HCEC 1CT (cell line): Measurements from ENCODE around the gene COL6A1.
"Not testable (repeated sequence)": the region's sequence is repeated elsewhere in the genome, so short reads cannot be mapped to it uniquely, and the experiment has no call there.

Experiments
- DNase-seq: peaks from one replicate; pipeline ENCODE4 v3.0.0-alpha.2; 2017

COL6A1 gene

DNA sequence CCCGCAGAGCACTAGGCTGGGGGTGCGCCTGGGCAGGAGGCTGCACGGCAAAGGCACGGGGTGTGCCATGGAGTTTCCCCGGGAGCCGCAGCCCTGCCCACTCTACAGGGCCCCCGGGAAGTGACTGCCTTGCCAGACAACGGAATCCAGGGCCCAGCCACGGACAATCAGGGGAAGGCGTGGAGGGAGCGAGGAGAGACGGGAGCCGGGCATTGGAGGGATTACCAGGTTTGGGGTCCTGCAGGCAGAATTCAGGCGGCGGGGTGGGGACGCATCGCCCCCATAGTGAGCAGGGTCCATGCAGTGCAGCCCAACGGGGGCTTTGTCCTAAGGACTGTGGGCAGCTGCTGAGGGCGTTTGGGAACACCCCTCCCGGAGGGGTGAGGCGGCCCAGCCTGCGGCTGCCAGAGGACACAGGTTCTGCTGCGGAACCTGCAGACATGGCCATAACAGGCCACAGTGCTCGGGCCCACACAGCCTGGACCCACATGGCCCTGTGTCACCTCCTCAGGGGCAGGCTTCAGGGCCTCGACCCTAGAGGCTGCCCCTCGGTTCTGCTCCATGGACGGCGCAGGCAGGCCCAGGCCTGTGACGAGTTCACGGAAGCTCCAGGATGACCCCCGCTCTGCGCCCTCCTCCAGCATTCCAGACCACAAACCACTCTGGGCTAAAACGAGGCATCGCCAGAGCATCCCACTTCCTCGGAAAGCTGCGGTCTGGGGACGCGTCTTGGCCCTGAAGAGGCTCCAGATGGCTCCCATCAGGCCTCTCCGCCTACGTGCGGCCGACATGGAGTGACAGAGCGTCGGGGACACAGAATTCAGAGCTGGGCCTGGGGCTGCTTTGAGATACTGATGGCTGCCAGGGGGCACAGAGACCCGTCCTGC is 54.5 kb downstream of the COL6A1 start:
- DNase-seq: no peak

- no peak for DNase-seq
Measured at GRCh38 chr21:46036696-46037330, 55.2 kb downstream of the COL6A1 start.

DNA sequence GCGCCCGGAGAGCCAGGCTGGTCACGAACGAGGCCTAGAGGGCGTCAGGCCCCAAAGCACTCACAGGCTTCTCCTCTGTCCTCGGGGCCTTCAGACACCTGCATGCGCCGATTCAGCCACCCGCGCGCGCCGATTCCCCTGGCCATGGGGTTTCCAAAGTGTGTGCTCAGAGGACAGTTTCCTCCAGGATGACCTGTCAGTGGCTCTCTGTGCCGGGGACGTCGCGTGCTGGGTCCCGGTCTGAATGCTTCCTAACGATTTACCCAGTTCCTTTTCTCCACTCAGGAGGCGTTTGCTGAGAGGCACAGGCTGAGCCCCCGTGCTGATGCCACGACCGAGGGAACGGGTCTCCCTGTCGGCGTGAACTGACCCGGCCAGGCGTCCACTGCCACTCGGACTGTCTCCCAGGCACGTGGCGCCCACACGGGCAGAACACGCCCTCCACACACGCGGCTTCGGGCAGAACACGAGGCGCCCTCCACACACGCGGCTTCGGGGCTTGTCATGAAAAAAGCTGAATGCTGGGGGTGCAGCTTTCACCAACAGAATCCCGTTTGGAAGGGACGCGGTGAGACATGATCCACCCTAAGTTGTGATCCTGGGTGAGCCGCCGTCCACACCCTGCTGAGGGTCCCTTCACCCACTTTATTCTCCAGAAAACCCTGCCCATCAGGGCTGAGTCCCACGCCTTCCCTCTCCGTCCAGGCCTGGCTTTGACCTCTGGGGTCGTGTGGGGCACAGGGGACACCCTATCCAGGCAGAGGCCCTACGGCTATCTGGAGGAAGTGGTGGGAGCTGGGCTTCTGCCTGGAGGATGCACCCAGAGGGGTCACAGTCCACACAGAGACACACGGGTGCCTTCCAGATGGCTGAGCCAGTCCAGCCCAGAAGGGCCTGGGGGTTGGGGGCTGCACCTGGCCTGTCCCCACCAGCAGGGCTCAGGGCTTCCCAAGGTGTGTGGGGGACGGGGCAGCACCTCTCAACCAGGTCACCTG is 56.1 kb downstream of the COL6A1 start:
- DNase-seq: no peak

DNA sequence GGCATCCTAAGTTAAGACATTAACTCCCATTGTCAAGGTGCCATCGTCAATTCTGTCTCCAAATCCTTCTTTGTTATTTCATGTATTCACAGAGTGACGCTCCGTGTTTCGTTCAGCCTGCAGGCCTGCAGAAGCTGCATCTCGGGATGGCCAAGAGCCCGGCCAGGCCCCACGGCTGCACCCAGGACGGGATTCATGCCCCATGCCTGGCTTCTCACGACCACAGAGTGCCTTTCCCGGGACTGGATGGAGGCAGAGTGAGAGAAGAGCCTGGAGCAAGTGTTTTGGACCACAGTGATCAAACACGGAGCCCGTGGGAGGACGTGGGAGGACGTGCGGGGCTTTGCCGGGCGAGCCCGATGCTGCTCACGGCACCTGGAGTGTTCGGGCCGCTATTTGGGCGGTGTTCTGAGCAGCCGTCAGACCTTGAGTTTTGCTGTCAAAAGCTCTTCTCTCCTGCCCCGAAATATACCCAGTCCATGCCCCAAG is 56.8 kb downstream of the COL6A1 start:
- no peak for DNase-seq

- no peak for DNase-seq
Measured at GRCh38 chr21:46038871-46039397, 57.4 kb downstream of the COL6A1 start.

- DNase-seq: no peak
Measured at GRCh38 chr21:46039891-46040660, 58.5 kb downstream of the COL6A1 start.

DNA sequence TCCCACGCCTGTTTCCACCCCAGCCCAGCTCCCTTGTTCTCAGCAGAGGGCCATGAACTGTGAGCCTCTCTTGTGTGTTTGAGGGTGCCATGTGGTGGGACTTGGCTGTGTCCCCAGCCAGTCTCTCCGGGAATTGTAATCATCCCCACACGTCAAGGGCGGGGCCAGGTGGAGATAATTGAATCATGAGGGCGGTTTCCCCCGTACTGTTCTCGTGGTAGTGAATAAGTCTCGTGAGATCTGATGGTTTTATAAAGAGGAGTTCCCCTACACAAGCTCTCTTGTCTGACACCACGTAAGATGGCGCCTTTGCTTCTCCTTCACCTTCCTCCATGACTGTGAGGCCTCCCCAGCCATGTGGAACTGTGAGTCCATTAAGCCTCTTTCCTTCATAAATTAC is 59.1 kb downstream of the COL6A1 start:
- DNase-seq: no peak

DNA sequence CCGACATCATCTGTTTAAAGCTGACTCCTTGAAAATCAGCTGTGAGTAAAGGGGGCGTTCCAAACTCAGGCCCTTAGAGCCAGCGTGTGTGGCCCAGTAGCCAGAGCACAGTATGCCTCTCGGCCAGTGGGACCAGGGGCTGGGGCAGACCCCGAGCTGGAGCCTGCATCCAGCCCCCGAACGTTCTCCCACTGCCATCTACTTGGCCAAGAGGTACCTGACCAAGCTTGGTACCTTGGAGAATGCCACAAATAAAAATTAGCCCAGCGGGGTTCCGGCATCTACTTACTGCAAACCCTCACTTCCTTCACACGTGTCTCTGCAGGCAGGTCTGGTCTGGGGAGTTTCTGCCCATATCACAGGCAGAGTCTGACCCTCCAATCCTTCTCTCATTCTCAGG is 59.6 kb downstream of the COL6A1 start:
- no peak for DNase-seq

DNA sequence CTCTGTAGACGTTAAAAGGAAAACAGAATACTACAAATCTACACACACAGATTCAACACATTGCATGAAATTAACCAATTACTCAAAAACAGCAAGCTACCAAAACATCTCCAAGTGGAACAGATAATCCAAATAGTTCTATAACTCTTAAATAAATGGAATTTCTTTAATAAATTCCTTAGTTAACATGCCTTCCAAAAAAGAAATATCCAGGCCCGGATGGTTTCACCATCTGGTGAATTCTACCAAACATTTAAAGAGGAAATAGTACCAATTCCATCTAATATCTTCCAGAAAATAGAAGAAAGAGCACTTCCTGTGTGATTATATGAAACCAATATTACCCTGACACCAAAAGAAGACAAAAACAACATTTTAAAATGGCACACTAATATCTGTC is 63.6 kb downstream of the COL6A1 start:
- DNase-seq: no peak

GRCh38 chr21:46046471-46046870 is 64.9 kb downstream of the COL6A1 start:
- no peak for DNase-seq

DNA sequence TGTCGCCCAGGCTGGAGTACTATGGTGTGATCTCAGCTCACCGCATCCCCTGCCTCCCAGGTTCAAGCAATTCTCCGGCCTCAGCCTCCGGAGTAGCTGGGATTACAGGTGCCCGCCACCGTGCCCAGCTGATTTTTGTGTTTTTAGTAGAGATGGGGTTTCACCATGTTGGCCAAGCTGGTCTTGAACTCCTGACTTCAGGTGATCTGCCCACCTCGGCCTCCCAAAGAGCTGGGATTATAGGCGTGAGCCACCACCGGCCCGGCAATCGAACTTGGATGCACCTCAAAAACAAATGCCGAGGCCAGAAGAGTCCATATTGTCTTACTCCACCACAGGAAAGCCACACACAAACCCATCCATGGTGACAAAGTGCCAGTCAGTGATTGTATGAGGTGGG is 65.3 kb downstream of the COL6A1 start:
- DNase-seq: not testable (repeated sequence)

DNA sequence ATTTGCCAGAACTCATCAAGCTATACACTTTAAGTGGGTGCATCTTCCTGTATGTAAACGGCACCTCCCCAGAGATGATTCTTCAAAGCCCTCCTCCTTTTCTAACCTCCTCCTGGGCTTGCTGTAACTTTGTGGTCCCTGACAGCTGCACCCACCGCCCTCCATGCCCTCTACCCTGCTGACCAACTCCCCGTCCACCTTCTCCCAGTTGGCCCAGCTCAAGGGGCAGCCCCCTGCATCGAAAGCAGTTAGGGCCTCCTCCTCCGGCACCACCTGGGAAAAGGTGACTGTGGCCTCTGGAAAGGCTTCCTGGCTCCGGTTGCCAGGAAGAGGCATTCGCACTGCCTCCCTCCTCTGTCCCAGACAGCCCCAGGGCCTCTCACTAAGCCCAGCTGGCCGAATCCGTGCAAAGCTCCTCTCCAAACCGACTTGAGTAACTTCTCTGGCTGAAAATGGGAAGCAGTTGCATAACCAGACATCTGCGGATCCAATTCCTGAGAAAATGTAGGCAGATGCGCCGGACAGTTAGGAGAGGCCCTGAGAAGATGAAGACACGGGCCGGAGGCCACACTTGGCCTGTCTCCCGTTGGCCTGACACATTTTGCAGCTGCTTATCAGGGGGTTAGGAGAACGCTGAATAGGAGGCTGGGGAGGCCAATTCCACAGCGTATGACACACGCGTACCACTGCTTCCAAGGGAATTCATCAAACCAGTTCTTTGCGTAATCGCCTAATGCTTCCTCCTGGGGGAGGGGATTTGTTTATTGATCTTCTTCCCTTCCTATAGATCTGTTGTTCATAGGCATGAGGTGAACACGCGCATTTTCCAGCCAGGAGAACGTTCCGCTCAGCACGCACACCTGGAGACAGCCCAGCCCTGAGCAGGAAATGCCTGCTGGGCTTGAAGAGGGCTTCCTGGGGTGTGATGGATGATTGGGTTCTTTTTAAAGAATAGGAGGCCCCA is 67.6 kb downstream of the COL6A1 start:
- peak; percentile 100 for DNase-seq

DNA sequence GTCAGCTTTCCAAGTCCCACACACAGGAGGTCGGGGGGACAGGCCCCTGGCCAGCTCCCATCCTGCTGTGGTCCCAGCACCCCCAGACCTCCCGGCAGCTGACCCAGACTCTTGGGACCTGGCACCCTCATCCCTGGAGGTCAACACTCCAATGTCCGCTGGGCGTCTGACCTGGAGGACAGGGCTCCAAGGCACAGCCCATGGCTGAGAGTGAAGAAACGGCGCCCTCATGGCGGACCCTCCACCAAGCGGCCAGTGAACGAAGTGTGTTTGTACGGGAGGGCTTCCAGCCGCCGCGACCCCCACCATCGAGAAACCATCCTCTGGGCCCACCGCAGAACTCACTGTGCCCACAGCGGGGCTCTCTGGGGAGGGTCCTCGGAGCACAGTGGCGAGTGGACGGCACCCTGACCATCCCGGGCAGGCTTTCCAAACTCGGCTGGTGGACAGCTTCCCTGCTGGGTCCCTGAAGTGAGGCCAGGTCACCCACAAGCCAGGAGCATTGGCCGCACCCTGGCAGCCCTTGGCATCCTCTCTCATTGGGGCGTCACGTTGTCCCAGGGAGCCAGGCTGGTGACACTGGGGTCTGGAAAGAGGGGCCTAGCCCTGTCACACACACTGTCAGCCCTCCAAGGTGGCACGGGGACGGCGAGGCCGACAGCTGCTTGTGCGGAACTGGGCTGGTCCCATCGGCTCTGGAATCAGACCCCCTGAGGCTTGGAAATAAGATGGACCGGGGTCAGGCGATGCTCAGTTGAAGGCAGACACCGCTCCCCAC is 68.5 kb downstream of the COL6A1 start:
- DNase-seq: no peak

GRCh38 chr21:46050668-46051378 is 69.3 kb downstream of the COL6A1 start:
- no peak for DNase-seq

GRCh38 chr21:46051379-46051770 is 69.8 kb downstream of the COL6A1 start:
- DNase-seq: no peak

DNA sequence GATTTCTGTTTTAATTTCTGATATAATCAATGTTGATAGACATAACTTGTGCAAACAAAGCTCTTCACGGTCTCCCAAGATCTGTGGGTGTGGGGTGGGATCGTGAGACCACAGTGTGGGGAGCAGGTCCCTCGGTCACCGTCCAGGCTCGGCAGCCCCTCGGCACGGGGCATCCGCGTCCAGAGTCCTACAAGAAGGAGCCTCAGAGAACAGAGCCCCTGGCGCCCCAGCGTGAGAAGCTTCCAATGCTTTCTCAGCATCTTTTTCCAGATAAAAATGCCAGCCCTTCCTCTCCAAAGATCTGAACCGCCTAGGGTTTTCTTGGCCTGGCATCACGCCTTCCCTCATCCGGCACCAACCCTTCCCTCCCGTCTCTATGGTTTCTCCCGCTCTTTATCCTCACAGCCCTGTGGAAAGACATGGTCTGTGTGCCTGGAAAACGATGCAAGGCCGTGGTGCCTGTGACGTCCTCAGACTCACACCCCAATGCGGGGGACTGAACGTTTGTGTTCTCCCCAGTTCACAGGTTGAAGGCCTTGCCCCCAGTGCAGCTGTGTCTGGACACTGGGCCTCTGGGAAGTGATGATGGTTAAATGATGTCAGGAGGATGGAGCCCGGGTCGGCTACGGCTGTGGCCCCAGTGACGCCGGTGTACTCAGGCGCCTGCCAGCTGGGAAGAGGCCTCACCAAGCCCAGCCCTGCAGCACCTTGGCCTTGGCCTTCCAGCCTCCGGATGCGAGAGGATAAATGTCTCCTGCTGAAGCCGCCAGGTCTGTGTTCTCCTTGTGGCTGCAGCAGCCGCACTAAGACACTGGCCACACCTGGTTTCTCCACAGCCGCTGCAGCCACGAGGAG is 70.5 kb downstream of the COL6A1 start:
- DNase-seq: no peak

DNA sequence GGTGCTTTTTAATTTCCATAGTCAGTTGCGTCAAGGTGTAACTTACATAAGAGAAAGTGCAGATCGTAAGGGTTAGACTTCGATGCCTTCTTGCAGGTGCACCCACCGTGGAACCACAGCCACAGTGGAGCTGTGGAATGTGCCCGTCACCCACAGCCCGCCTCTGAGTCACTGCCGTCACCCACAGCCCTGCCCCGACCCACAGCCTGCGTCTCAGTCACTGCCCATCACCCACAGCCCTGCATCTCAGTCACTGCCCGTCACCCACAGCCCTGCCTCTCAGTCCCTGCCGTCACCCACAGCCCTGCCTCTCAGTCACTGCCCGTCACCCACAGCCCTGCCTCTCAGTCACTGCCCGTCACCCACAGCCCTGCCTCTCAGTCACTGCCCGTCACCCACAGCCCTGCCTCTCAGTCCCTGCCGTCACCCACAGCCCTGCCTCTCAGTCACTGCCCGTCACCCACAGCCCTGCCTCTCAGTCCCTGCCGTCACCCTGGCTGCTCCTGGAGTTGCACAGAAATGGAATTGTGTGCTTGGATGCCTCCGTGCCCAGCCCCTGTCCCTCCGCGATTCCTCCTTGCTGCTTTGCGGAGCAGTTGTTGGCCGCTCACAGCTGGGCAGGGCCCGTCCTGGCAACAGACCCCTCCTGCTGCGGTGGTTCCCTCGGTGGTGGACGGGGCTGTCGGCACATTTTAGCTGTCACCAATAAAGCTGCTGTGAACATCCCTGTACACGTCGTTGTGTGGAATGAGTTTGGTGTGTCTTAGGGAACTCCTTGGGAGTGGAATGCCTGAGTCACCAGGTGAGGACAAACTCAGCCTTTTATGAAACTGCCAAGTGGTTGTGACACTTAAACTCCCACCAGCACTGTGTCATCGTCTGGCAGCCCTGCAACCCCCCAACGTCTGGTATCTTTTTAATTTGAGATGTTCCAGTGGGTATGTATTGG is 71.4 kb downstream of the COL6A1 start:
- peak; percentile 62 for DNase-seq
